Activated T-helper 2 cell treated with anti-CD3 and anti-CD28 coated beads, Interferon-gamma antibody, Interleukin-2, Interleukin-4, amounts not matched to agents 10 μg/mL and 5 μg/mL and 100 μg/mL, durations not matched to agents 14 hours and 24 hours and 36 hours (primary cell): ENCODE measurements around the gene STK32B. TPM values are rescaled to one million over a fixed set of nuclear protein-coding genes. Genes with fewer than 3 reads are reported as not detected.

Experiments used
- DNase-seq: peaks from one replicate; pipeline ENCODE4 v3.0.0; 2021; ENCODE audit warnings: low spot score
- H3K27ac Mint-ChIP-seq: one replicate; pipeline ENCODE4 v1.8.0; 2021; ENCODE audit warnings: mixed read lengths
- H3K27me3 Mint-ChIP-seq: one replicate; pipeline ENCODE4 v1.8.0; 2021; ENCODE audit warnings: low read depth, mixed read lengths
- H3K36me3 Mint-ChIP-seq: one replicate; pipeline ENCODE4 v1.8.0; 2021; ENCODE audit warnings: low read depth, mixed read lengths
- H3K4me1 Mint-ChIP-seq: one replicate; pipeline ENCODE4 v1.8.0; 2021; ENCODE audit warnings: low read depth, mixed read lengths
- H3K4me3 Mint-ChIP-seq: one replicate; pipeline ENCODE4 v1.8.0; 2021; ENCODE audit warnings: low read depth, mild to moderate bottlenecking, moderate library complexity, mixed read lengths
- H3K9me3 Mint-ChIP-seq: one replicate; pipeline ENCODE4 v1.8.0; 2021; ENCODE audit warnings: mixed read lengths
- intact Hi-C: fragments of 100-400 bp; cut with micrococcal nuclease; formaldehyde crosslinking; loops from one replicate; pipeline ENCODE4 v1.15.1; 2023
- total RNA-seq: library from RNA; stranded (reverse); gene quantifications from 2 replicates; pipeline ENCODE4 v1.2.3, GENCODE V29; 2022

The STK32B gene
- total RNA-seq, 1 donor from 2014 or later = not detected

- Mint-ChIP-seq H3K27me3 (no peaks in the 10 kb centered on the region), H3K4me1 (no peaks in the 10 kb centered on the region), H3K4me3 (no peak overlapping the region), H3K27ac (no peak overlapping the region), H3K9me3 (no peaks in the 10 kb centered on the region), H3K36me3 (no peaks in the 10 kb centered on the region)
- intact Hi-C loops = no loop called here
- no peak for DNase-seq
These were observed 92.1 kb downstream of the STK32B start for GRCh38 chr4:5143306-5143861.

- H3K9me3 Mint-ChIP-seq = no peaks in the 10 kb centered on the region
- intact Hi-C loops = no loop called here
- H3K4me3 Mint-ChIP-seq = no peak overlapping the region
- H3K4me1 Mint-ChIP-seq = no peaks in the 10 kb centered on the region
- DNase-seq = no peak
- no peaks in the 10 kb centered on the region for H3K36me3 Mint-ChIP-seq
- H3K27ac Mint-ChIP-seq = no peak overlapping the region
- H3K27me3 Mint-ChIP-seq = no peaks in the 10 kb centered on the region
These were observed 92.7 kb downstream of the STK32B start for GRCh38 chr4:5143940-5144339.

DNA sequence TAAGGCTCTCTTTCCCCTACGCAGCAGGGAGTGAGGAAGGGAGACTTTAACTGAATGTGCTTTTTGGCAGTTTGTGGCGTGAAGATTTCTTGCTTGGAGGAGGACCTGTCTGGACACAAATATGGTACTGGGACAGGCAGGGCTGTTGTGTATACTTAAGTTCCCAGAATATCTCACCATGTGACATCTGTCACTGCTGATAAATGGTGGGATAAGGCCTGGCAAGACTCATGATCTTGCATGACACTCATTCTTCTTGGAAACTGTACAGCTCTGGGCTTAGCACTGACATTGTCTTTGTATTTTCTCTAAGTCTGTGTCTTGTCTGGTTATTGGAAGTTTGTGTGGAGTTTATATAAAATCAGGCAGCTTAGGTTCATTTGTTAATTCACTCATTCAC lies 93.1 kb downstream of the STK32B start:
- no peaks in the 10 kb centered on the region for H3K36me3 Mint-ChIP-seq
- DNase-seq = no peak
- H3K4me1 Mint-ChIP-seq = no peaks in the 10 kb centered on the region
- H3K9me3 Mint-ChIP-seq = no peaks in the 10 kb centered on the region
- intact Hi-C loops = no loop called here
- no peak overlapping the region for H3K4me3 Mint-ChIP-seq
- no peaks in the 10 kb centered on the region for H3K27me3 Mint-ChIP-seq
- no peak overlapping the region for H3K27ac Mint-ChIP-seq

DNA sequence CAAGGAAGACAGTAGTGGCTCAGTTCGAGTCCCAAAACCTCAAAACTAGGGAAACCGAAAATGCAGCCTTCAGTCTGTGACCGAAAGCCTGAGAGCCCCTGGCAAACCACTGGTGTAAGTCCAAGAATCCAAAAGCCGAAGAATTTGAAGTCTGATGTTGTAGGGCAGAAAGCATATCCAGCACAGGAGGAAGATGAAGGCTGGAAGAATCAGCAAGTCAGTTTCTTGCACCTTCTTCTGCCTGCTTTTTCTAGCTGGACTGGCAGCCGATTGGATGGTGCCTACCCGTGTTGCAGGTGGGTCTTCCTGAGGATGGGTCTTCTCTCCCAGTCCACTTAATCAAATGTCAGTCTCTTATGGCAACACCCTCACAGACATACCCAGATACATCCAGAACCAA lies 95.0 kb downstream of the STK32B start:
- intact Hi-C loops = no loop called here
- Mint-ChIP-seq H3K9me3 (no peaks in the 10 kb centered on the region), H3K4me3 (no peak overlapping the region), H3K27ac (no peak overlapping the region), H3K4me1 (no peaks in the 10 kb centered on the region), H3K27me3 (no peaks in the 10 kb centered on the region), H3K36me3 (no peaks in the 10 kb centered on the region)
- no peak for DNase-seq

DNA sequence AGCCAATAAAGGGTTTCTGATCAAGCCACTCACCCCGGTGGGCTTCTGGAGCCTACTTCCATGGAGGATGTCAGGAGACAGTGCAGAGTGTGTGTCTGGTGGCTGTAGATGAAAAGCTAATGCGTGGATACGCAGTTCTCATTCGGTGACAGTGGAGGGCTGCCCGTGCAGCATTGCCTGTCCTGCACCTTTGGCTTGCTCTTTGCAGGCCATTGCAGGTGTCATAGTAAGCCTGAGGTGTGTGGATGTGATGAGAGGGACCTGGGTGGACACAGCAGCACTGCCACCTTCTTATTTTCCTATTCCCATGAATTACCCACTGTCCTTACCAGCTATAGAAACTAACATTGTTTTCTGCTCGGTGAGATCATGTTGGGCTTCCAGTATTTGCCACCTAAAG lies 101.2 kb downstream of the STK32B start:
- Mint-ChIP-seq H3K36me3 (no peaks in the 10 kb centered on the region), H3K27me3 (no peaks in the 10 kb centered on the region), H3K27ac (no peak overlapping the region), H3K4me3 (no peak overlapping the region), H3K4me1 (no peaks in the 10 kb centered on the region), H3K9me3 (no peaks in the 10 kb centered on the region)
- intact Hi-C loops = no loop called here
- no peak for DNase-seq

- no peaks in the 10 kb centered on the region for H3K36me3 Mint-ChIP-seq
- H3K27ac Mint-ChIP-seq = no peak overlapping the region
- intact Hi-C loops = no loop called here
- no peak overlapping the region for H3K4me3 Mint-ChIP-seq
- H3K27me3 Mint-ChIP-seq = no peaks in the 10 kb centered on the region
- no peaks in the 10 kb centered on the region for H3K4me1 Mint-ChIP-seq
- DNase-seq = no peak
- no peaks in the 10 kb centered on the region for H3K9me3 Mint-ChIP-seq
These were observed 105.4 kb downstream of the STK32B start for GRCh38 chr4:5156682-5157081.

- Mint-ChIP-seq H3K27ac (no peak overlapping the region), H3K9me3 (no peaks in the 10 kb centered on the region), H3K27me3 (no peaks in the 10 kb centered on the region), H3K4me3 (no peak overlapping the region), H3K4me1 (no peaks in the 10 kb centered on the region), H3K36me3 (no peaks in the 10 kb centered on the region)
- DNase-seq = no peak
- intact Hi-C loops = no loop called here
These were observed 106.8 kb downstream of the STK32B start for GRCh38 chr4:5157791-5158770.

GRCh38 chr4:5158825-5159224 lies 107.5 kb downstream of the STK32B start:
- H3K27me3 Mint-ChIP-seq = no peaks in the 10 kb centered on the region
- no peak overlapping the region for H3K27ac Mint-ChIP-seq
- intact Hi-C loops = no loop called here
- DNase-seq = no peak
- H3K9me3 Mint-ChIP-seq = no peaks in the 10 kb centered on the region
- no peak overlapping the region for H3K4me3 Mint-ChIP-seq
- no peaks in the 10 kb centered on the region for H3K4me1 Mint-ChIP-seq
- H3K36me3 Mint-ChIP-seq = no peaks in the 10 kb centered on the region

DNA sequence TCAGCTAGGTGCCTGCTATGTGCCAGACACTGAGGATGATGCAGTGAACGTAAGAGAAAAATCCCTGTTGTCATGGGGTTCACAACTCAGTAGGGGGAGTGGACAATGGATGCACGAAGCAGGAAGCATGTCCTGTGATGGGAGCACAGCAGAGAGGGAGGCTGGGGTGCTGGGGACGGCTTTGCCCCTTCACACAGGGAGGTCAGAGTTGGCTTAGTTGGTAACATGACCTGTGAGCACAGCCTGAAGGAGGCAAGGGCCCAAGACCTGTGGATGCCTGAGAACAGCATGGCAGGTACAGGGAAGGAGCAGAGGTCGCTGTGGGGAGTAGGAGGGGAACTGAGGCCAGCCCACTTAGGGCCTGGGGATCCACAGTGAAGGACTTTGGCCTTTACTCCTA lies 109.4 kb downstream of the STK32B start:
- no peaks in the 10 kb centered on the region for H3K27me3 Mint-ChIP-seq
- no peak for DNase-seq
- no peak overlapping the region for H3K27ac Mint-ChIP-seq
- no peaks in the 10 kb centered on the region for H3K4me1 Mint-ChIP-seq
- H3K9me3 Mint-ChIP-seq = no peaks in the 10 kb centered on the region
- no peaks in the 10 kb centered on the region for H3K36me3 Mint-ChIP-seq
- H3K4me3 Mint-ChIP-seq = no peak overlapping the region
- intact Hi-C loops = no loop called here

DNA sequence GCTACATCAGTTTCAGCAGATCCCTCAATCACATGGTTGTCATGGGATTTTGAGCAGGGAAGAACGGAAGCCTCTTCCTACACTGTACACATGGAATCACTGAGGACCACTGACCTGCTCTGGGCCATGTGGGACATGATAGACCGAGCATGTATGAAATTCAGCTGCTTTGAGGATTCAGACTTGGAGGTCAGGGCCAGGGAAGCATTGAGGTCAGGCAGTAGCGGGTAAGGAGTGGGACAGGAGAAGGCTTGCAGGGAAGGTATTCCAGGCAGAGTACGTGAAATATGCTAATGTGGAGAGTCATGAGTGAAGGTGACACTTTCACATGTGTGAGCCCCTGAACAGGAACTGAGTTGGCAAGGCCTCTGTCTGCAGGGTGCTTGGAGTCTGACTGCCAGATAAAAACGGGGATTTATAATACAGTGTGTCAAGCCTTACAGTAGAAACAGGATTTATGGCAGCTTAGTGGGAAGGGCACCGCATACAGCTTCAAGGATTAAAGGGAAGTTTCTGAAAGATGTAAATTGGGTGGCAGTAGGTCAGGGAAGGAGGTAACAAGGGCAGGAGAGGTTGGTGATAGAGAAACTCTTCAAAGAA lies 111.7 kb downstream of the STK32B start:
- Mint-ChIP-seq H3K36me3 (no peaks in the 10 kb centered on the region), H3K4me3 (no peak overlapping the region), H3K27me3 (no peaks in the 10 kb centered on the region), H3K4me1 (no peaks in the 10 kb centered on the region), H3K27ac (no peak overlapping the region), H3K9me3 (peaks cover 4% of the 10 kb centered on the region)
- intact Hi-C loops = no loop called here
- no peak for DNase-seq

GRCh38 chr4:5164221-5164912 lies 113.1 kb downstream of the STK32B start:
- Mint-ChIP-seq H3K4me1 (no peaks in the 10 kb centered on the region), H3K9me3 (peaks cover 4% of the 10 kb centered on the region), H3K36me3 (no peaks in the 10 kb centered on the region), H3K27ac (no peak overlapping the region), H3K4me3 (no peak overlapping the region), H3K27me3 (no peaks in the 10 kb centered on the region)
- DNase-seq = no peak
- intact Hi-C loops = no loop called here

- Mint-ChIP-seq H3K4me1 (no peaks in the 10 kb centered on the region), H3K9me3 (peaks cover 4% of the 10 kb centered on the region), H3K27ac (no peak overlapping the region), H3K4me3 (no peak overlapping the region), H3K36me3 (no peaks in the 10 kb centered on the region), H3K27me3 (no peaks in the 10 kb centered on the region)
- intact Hi-C loops = no loop called here
- no peak for DNase-seq
These were observed 114.4 kb downstream of the STK32B start for GRCh38 chr4:5165420-5166369.
